GM18526 (cell line): ENCODE results near the gene LRRC4C.

Source experiments
- POLR2A ChIP-seq: IDR thresholded peaks from 3 replicates; pipeline ENCODE4 v1.6.1; 2011; ENCODE audit not compliant: insufficient read length; ENCODE audit errors: extremely low read depth

The LRRC4C gene

GRCh38 chr11:40134820-40135570 is 1324.5 kb downstream of the LRRC4C start:
- no peak for TF ChIP-seq POLR2A

GRCh38 chr11:40133498-40133897 is 1326.0 kb downstream of the LRRC4C start:
- TF ChIP-seq POLR2A: no peak

- TF ChIP-seq POLR2A: no peak
Measured at GRCh38 chr11:40132912-40133311, 1326.5 kb downstream of the LRRC4C start.

GRCh38 chr11:40130427-40130826 is 1329.0 kb downstream of the LRRC4C start:
- no peak for TF ChIP-seq POLR2A

- TF ChIP-seq POLR2A: no peak
Measured at GRCh38 chr11:40129266-40129665, 1330.2 kb downstream of the LRRC4C start.

- no peak for TF ChIP-seq POLR2A
Measured at GRCh38 chr11:40125054-40125453, 1334.4 kb downstream of the LRRC4C start.

GRCh38 chr11:40119661-40120060 is 1339.8 kb downstream of the LRRC4C start:
- no peak for TF ChIP-seq POLR2A

- TF ChIP-seq POLR2A: no peak
Measured at GRCh38 chr11:40118780-40119179, 1340.7 kb downstream of the LRRC4C start.

GRCh38 chr11:40118026-40118425 is 1341.4 kb downstream of the LRRC4C start:
- TF ChIP-seq POLR2A: no peak

GRCh38 chr11:40104941-40105550 is 1354.4 kb downstream of the LRRC4C start:
- no peak for TF ChIP-seq POLR2A

GRCh38 chr11:40100781-40101180 is 1358.7 kb downstream of the LRRC4C start:
- no peak for TF ChIP-seq POLR2A

- TF ChIP-seq POLR2A: no peak
Measured at GRCh38 chr11:40100162-40100553, 1359.3 kb downstream of the LRRC4C start.

- TF ChIP-seq POLR2A: no peak
Measured at GRCh38 chr11:40099426-40100161, 1359.9 kb downstream of the LRRC4C start.

- TF ChIP-seq POLR2A: no peak
Measured at GRCh38 chr11:40095446-40095845, 1364.0 kb downstream of the LRRC4C start.

GRCh38 chr11:40094954-40095353 is 1364.5 kb downstream of the LRRC4C start:
- TF ChIP-seq POLR2A: no peak

GRCh38 chr11:40080434-40080833 is 1379.0 kb downstream of the LRRC4C start:
- TF ChIP-seq POLR2A: no peak
